Heart left ventricle (tissue), 16 donors: ENCODE measurements around the gene SHMT2. TPM values are rescaled to one million over a fixed set of nuclear protein-coding genes. Genes with fewer than 3 reads are reported as not detected.

Source experiments
- ATAC-seq, 4 donors: fragments of 200-7000 bp; cut with Tn5 transposase; one replicate each; pipeline ENCODE4 v1.9.1; 2020 to 2022; ENCODE audit warnings: moderate library complexity in 4 of 4, mild to moderate bottlenecking in 3 of 4, moderate number of reproducible peaks in 1 of 4
- DNase-seq, 5 donors: peaks; one replicate each; pipeline ENCODE4 v3.0.0-alpha.2; 2020
- H3K27ac ChIP-seq, 12 donors: fragments of 200-600 bp; sonication (generic) in 4 of 12; one replicate each; pipeline versions ENCODE4 v1.5.0 to v1.8.0; 2016 to 2022; ENCODE audit warnings: mild to moderate bottlenecking in 2 of 12
- H3K27me3 ChIP-seq, 9 donors: fragments of 200-600 bp; sonication (generic) in 2 of 9; one replicate each; pipeline versions ENCODE4 v1.5.1 to v1.8.0; 2016 to 2022; ENCODE audit warnings: mild to moderate bottlenecking in 3 of 9
- H3K36me3 ChIP-seq, 9 donors: fragments of 200-600 bp; sonication (generic) in 2 of 9; one replicate each; pipeline versions ENCODE4 v1.5.0 to v1.8.0; 2018 to 2022; ENCODE audit warnings: mild to moderate bottlenecking in 2 of 9
- H3K4me1 ChIP-seq, 12 donors: fragments of 200-600 bp; sonication (generic) in 4 of 12; one replicate each; pipeline versions ENCODE4 v1.5.0 to v1.8.0; 2016 to 2022; ENCODE audit warnings: mild to moderate bottlenecking in 3 of 12
- H3K4me3 ChIP-seq, 12 donors: fragments of 200-600 bp; sonication (generic) in 4 of 12; one replicate each; pipeline versions ENCODE4 v1.5.0 to v1.8.0; 2017 to 2022; ENCODE audit warnings: mild to moderate bottlenecking in 9 of 12, moderate library complexity in 4 of 12
- H3K9me3 ChIP-seq, 12 donors: fragments of 200-600 bp; sonication (generic) in 4 of 12; one replicate each; pipeline versions ENCODE4 v1.5.0 to v1.8.0; 2016 to 2022; ENCODE audit warnings: mild to moderate bottlenecking in 1 of 12
- CTCF ChIP-seq, 12 donors: fragments of 200-600 bp; sonication (generic) in 4 of 12; IDR thresholded peaks; one replicate each; pipeline versions ENCODE4 v1.5.0 to v1.8.0; 2018 to 2022; ENCODE audit warnings: antibody characterized with exemption in 12 of 12, mild to moderate bottlenecking in 5 of 12
- POLR2A ChIP-seq, 2 donors: fragments of 450-650 bp; IDR thresholded peaks; one replicate each; pipeline ENCODE4 v1.6.1; 2017; ENCODE audit warnings: antibody characterized with exemption in 2 of 2, mild to moderate bottlenecking in 2 of 2, moderate library complexity in 2 of 2
- WGBS, 4 donors: extraction: QIAGEN DNeasy Blood & Tissue Kit in 2 of 4; methylation state at CpG; one replicate each; pipeline versions ENCODE4 v1.1.5 to v1.1.7; 2013 to 2018; 5-methylcytosine and 5-hydroxymethylcytosine counted together
- intact Hi-C, 10 donors: fragments of 100-400 bp; cut with DNase I; formaldehyde crosslinking; loops; one replicate each; pipeline versions ENCODE4 v1.11.1 to v1.14.2; 2022
- polyA plus RNA-seq, 2 donors: library from polyadenylated mRNA; stranded (reverse); fragments of 200-250 nt; gene quantifications; one replicate each; pipeline ENCODE4 v1.2.3, GENCODE V29; 2013
- total RNA-seq, 9 donors: library from RNA; depleted of rRNA in 2 of 9; stranded (reverse); fragments of >200 nt in 2 of 9; fragmentation: NEBNext Ultra II Directional in 3 of 9; extraction: Animal tissue kit (Norgen Biotek cat#: 25700) in 3 of 9; gene quantifications; one replicate each; pipeline versions ENCODE4 v1.1.0 to v1.2.4, GENCODE V29; 2016 to 2023
- donor health status: ischemic (EF 13 %, LVEDD 7.1; RV severe dilation, severe dysfunction).
- donor health status: healthy with polysubstance abuse.
- donor health status: DM: no; HTN: yes; CAD: no.
- donor health status: DM: no; HTN: no; CAD: no.
- donor health status: ischemic (EF 25% LVEDD 6.9; RV normal size, moderate dysfunction).
- donor health status: ischemic (EF 25% LVEDD 5.7; RV mildly dilated, moderate dysfunction).
- donor health status: healthy.
- donor health status: DM: yes; HTN: yes; CAD: no.
- donor health status: ischemic (EF 35%, LVEDD 5.7; RV mildly dilated, moderate dysfunction).
- donor health status: nonischemic (EF 11% LVEDD 7.7; RV severe dilation, severe dysfunction).
- donor health status: DM: yes; HTN: yes; CAD: no.
- donor health status: PGD.
- donor health status: ischemic (EF 29% LVEDD 5.4; RV normal size, mild dysfunction).
- donor health status: nonischemic (EF 23%, LVEDD 6.1; RV moderate dilation, normal function).

SHMT2 gene
- total and polyA plus RNA-seq, 11 donors, result 15.9 to 76.5 (median 35.5) TPM

GRCh38 chr12:57185403-57185802 lies 44.1 kb upstream of the SHMT2 start:
- H3K36me3 ChIP-seq, result peaks cover 0 to 98% (median 79%) of the 10 kb centered on the region in 9 donors
- ATAC-seq, result no peak

GRCh38 chr12:57185906-57186508 lies 43.5 kb upstream of the SHMT2 start:
- no peak for DNase-seq
- peaks cover 0 to 98% (median 79%) of the 10 kb centered on the region in 9 donors for H3K36me3 ChIP-seq
- no peak for TF ChIP-seq POLR2A (IDR thresholded peaks at IDR 0.05)
- no peak for TF ChIP-seq CTCF (IDR thresholded peaks at IDR 0.05)
- ATAC-seq, result no peak
- no peak overlapping the region for H3K27ac ChIP-seq
- intact Hi-C loops, result loop anchor here in 3 of 10 donors (5.0 to 10.0 kb wide), 3 partner anchors 114 to 121 kb away; no protein-coding TSS in a partner anchor
- no peak overlapping the region for H3K4me3 ChIP-seq
- H3K4me1 ChIP-seq, result peaks cover 0 to 17% (median 8%) of the 10 kb centered on the region in 12 donors
- H3K27me3 ChIP-seq, result no peaks in the 10 kb centered on the region
- H3K9me3 ChIP-seq, result no peaks in the 10 kb centered on the region
- WGBS, 4 donors, result 86 to 89% (median 88%) methylated on average over 12 of the region's 12 CpGs

More at GRCh38 chr12:57185403-57185802, 44.1 kb upstream of the SHMT2 start:
- Histone ChIP-seq H3K27ac (no peak overlapping the region), H3K27me3 (no peaks in the 10 kb centered on the region), H3K4me3 (no peak overlapping the region), H3K9me3 (no peaks in the 10 kb centered on the region), H3K4me1 (peaks cover 0 to 11% (median 7%) of the 10 kb centered on the region in 12 donors)
- intact Hi-C loops, result loop anchor here in 3 of 10 donors (5.0 to 10.0 kb wide), 3 partner anchors 113 to 121 kb away; no protein-coding TSS in a partner anchor
- DNase-seq, result no peak
- TF ChIP-seq CTCF (IDR thresholded peaks at IDR 0.05) (no peak), POLR2A (IDR thresholded peaks at IDR 0.05) (no peak)
- WGBS, 4 donors, result 90 to 96% (median 94%) methylated on average over 14 to 25 of the region's 25 CpGs

- 63 to 75% (median 71%) methylated on average over 18 to 21 of the region's 21 CpGs for WGBS, 4 donors
- intact Hi-C loops, result loop anchor here in 3 of 10 donors (5.0 to 10.0 kb wide), 3 partner anchors 115 to 123 kb away; no protein-coding TSS in a partner anchor
Observed at GRCh38 chr12:57187222-57188089, 42.1 kb upstream of the SHMT2 start.

More at GRCh38 chr12:57187222-57188089, 42.1 kb upstream of the SHMT2 start:
- Histone ChIP-seq H3K9me3 (no peaks in the 10 kb centered on the region), H3K27ac (peak overlapping the region in 1 of 12 donors; percentile 17), H3K4me1 (peaks cover 0 to 17% (median 8%) of the 10 kb centered on the region in 12 donors), H3K27me3 (no peaks in the 10 kb centered on the region), H3K36me3 (peaks cover 0 to 94% (median 81%) of the 10 kb centered on the region in 9 donors), H3K4me3 (no peak overlapping the region)
- no peak for TF ChIP-seq POLR2A (IDR thresholded peaks at IDR 0.05)
- no peak for TF ChIP-seq CTCF (IDR thresholded peaks at IDR 0.05)
- ATAC-seq (no peak), DNase-seq (no peak)
